ENCODE data around the gene APOBEC3C. TPM values are rescaled to one million over a fixed set of nuclear protein-coding genes. Genes with fewer than 3 reads are reported as not detected.
"Not testable (repeated sequence)": the region's sequence is repeated elsewhere in the genome, so short reads cannot be mapped to it uniquely, and the experiment has no call there.

The APOBEC3C gene
- total RNA-seq, 4 donors from 2014 or later = 4.1 to 35.5 (median 4.4) TPM

DNA sequence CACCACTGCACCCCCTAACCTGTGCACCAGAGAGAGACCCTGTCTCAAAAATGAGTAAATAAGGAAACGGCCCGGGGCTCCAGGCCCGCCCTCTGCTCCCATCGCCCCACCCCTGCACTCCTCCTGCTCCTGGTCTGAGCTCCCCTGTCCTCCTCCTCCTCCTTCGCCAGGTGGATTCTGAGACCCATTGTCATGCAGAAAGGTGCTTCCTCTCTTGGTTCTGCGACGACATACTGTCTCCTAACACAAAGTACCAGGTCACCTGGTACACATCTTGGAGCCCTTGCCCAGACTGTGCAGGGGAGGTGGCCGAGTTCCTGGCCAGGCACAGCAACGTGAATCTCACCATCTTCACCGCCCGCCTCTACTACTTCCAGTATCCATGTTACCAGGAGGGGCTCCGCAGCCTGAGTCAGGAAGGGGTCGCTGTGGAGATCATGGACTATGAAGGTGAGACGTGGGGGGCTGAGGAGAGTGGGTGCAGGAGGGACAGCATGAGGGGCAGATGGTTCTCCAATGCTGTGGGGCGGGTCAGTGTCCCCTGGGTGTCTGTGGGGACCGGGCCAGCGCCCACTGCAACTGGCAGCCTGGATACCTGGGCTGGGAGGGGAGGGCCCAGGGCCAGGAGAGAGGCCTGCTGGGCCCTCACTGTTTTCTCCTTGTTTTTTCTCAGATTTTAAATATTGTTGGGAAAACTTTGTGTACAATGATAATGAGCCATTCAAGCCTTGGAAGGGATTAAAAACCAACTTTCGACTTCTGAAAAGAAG, 3.7 kb downstream of the APOBEC3C start:
- Histone ChIP-seq H3K9me3 (no peaks in the 10 kb centered on the region), H3K27ac (no peak overlapping the region), H3K36me3 (no peaks in the 10 kb centered on the region), H3K4me1 (peaks cover 0 to 25% (median 2%) of the 10 kb centered on the region in 4 donors), H3K27me3 (no peaks in the 10 kb centered on the region), H3K4me3 (no peak overlapping the region)
- TF ChIP-seq, protein P1, sequence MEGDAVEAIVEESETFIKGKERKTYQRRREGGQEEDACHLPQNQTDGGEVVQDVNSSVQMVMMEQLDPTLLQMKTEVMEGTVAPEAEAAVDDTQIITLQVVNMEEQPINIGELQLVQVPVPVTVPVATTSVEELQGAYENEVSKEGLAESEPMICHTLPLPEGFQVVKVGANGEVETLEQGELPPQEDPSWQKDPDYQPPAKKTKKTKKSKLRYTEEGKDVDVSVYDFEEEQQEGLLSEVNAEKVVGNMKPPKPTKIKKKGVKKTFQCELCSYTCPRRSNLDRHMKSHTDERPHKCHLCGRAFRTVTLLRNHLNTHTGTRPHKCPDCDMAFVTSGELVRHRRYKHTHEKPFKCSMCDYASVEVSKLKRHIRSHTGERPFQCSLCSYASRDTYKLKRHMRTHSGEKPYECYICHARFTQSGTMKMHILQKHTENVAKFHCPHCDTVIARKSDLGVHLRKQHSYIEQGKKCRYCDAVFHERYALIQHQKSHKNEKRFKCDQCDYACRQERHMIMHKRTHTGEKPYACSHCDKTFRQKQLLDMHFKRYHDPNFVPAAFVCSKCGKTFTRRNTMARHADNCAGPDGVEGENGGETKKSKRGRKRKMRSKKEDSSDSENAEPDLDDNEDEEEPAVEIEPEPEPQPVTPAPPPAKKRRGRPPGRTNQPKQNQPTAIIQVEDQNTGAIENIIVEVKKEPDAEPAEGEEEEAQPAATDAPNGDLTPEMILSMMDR (IDR thresholded peaks at IDR 0.05) = no peak
- TF ChIP-seq POLR2A (IDR thresholded peaks at IDR 0.05) = no peak
- DNase-seq = no peak

- H3K27me3 ChIP-seq, DNase-seq, H3K36me3 ChIP-seq, H3K9me3 ChIP-seq: not testable (repeated sequence)
- Histone ChIP-seq H3K4me3 (peak overlapping the region; percentile 20 to 49 (median 36)), H3K27ac (peak overlapping the region; percentile 64 to 84 (median 70)), H3K4me1 (peaks cover 0 to 15% (median under 1%) of the 10 kb centered on the region in 4 donors)
Measured at GRCh38 chr22:39020021-39020651, 6.1 kb downstream of the APOBEC3C start.

DNA sequence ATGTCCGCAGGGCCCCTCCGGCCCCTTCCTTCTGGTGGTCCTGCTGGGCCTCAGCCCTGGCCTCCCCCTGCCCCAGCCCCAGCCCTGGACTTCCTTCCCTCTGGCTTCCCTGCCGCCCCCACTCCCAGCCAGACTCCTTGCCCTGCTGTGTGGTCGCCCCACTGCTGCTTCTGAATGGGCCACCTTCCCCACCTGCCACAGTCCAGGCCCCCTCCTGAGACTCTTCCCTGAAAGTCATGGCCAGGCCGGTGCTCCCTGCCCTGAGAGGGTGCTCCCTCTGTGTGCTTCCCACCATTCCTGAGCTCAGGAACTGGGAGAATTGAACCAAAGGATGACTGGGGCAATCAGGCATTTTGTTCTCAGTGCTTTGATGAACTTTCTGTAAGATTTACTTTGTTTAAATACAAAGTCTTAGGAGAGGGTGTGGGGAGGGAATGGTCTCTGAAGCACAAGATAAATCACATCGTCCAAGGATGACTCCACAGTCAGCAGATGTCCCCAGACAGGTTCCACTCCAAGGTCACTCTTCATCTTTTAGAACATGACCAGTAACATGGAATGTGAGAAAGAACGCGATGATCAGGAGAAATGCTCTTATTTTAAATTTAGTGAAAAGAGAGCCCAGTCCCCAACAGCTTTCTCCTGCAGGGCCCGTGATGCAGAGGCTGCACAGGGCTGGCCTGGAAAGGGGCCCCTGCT, 7.6 kb downstream of the APOBEC3C start:
- Histone ChIP-seq H3K27ac (peak overlapping the region; percentile 64 to 84 (median 80)), H3K9me3 (no peaks in the 10 kb centered on the region), H3K36me3 (no peaks in the 10 kb centered on the region), H3K4me1 (peaks cover 0 to 11% (median 0%) of the 10 kb centered on the region in 4 donors), H3K27me3 (no peaks in the 10 kb centered on the region), H3K4me3 (peak overlapping the region; percentile 49 to 54 (median 51))
- DNase-seq = no peak
- TF ChIP-seq POLR2A (IDR thresholded peaks at IDR 0.05) = no peak
- TF ChIP-seq, protein P1 (IDR thresholded peaks at IDR 0.05) = no peak

- DNase-seq = no peak
- H3K27ac ChIP-seq = no peak overlapping the region
Measured at GRCh38 chr22:39024519-39025308, 10.7 kb downstream of the APOBEC3C start.

DNA sequence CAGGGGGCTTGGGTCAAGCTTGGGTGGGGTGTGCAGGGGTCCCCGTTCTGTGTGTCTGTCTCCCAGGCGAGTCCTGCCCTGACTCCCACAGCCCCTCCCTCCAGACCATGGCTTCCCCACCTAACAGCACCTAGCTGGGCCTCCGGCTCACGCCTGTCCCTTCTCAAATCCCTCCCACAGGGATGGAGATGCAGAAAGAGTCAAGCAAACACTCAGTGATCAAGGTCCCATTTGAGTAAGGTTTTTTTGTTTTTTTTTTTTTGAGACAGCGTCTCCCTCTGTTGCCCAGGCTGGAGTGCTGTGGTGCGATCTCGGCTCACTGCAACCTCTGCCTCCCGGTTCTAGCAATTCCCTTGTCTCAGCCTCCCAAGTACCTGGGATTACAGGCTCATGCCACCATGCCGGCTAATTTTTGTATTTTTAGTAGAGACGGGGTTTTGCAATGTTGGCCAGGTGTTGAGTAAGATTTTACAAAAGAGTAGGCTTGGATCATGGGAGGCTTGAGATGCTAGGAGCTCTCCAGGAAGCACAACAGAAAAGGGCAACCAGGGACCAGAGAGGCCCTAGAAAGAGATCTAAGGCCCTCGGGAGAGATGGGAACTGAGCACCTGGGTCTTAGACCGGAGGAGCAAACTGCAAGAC, 12.6 kb downstream of the APOBEC3C start:
- Histone ChIP-seq H3K4me3 (no peak overlapping the region), H3K9me3 (no peaks in the 10 kb centered on the region), H3K27me3 (no peaks in the 10 kb centered on the region), H3K36me3 (no peaks in the 10 kb centered on the region), H3K4me1 (peaks cover 0 to 5% (median 0%) of the 10 kb centered on the region in 4 donors), H3K27ac (no peak overlapping the region)
- TF ChIP-seq, protein P1 (IDR thresholded peaks at IDR 0.05) = no peak
- TF ChIP-seq POLR2A (IDR thresholded peaks at IDR 0.05) = no peak
- DNase-seq = no peak

More at GRCh38 chr22:39024519-39025308, 10.7 kb downstream of the APOBEC3C start:
- Histone ChIP-seq H3K9me3 (no peaks in the 10 kb centered on the region), H3K4me3 (no peak overlapping the region), H3K27me3 (no peaks in the 10 kb centered on the region), H3K4me1 (peaks cover 0 to 11% (median 0%) of the 10 kb centered on the region in 4 donors), H3K36me3 (no peaks in the 10 kb centered on the region)
- TF ChIP-seq POLR2A (IDR thresholded peaks at IDR 0.05) = no peak
- TF ChIP-seq, protein P1 (IDR thresholded peaks at IDR 0.05) = no peak
